Measurements from ENCODE around the gene MGAT4B. TPM values are rescaled to one million over a fixed set of nuclear protein-coding genes. Genes with fewer than 3 reads are reported as not detected.
A peak's percentile ranks its signal among the peaks of the same experiment; 100 is the strongest.

Gene MGAT4B
- total and polyA plus RNA-seq, 2 of the 13 experiments (the other 11 are each of a cell fraction or from before 2014, with no cell fraction given), result 93.5 to 130 TPM

DNA sequence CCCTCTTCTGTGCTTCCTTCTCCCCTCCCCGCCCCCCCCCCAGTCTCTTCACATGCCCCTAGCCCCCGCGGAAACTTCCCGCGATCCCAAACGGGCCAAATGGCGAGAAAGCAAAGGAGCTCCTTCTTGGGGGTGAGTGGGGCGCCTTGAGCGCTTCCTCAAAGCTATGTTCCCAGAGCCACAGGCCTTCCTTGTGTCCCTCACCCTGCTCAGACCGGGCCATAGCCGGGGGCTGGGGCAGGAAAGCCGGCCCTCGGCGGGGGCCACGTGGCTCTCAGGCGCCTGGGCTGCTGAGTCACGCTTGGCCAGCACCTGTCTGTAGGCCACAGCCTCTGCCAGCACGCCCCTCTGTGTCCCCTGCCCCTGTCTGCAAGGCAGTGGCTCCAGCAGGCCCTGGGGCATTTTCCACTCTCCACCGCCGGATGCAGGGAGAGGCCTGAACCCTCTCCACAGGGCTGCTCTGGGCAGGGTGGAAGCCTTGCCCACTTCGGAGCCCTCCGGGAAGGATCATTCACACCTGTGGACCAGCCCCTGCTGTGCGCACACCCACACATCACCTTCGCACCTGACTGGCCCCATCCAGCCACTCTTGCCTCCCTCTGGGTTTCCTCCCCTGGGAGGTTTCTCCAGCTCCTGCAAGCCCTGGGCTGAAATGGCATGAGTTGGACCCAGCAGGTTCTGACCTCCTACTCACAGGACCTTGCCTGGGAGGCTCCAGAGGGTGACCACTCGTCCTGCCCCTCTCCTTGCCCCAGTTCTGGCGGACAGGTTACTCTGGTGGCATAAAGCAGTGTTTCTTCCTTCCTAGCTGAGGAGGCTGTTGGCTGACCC, 12.8 kb upstream of the MGAT4B start (continued):
- TF ChIP-seq, protein P1, sequence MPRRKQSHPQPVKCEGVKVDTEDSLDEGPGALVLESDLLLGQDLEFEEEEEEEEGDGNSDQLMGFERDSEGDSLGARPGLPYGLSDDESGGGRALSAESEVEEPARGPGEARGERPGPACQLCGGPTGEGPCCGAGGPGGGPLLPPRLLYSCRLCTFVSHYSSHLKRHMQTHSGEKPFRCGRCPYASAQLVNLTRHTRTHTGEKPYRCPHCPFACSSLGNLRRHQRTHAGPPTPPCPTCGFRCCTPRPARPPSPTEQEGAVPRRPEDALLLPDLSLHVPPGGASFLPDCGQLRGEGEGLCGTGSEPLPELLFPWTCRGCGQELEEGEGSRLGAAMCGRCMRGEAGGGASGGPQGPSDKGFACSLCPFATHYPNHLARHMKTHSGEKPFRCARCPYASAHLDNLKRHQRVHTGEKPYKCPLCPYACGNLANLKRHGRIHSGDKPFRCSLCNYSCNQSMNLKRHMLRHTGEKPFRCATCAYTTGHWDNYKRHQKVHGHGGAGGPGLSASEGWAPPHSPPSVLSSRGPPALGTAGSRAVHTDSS (CRISPR knock-in tag; conservative IDR thresholded peaks at IDR 0.05), result no peak
- TF ChIP-seq ZSCAN12 (CRISPR knock-in tag; IDR thresholded peaks at IDR 0.05), result 0 out of 2 replicates have a peak, but pooled peaks have one; percentile 53
- no peak for TF ChIP-seq AFF4 (CRISPR knock-in tag; IDR thresholded peaks at IDR 0.05)
- TF ChIP-seq, protein P2, sequence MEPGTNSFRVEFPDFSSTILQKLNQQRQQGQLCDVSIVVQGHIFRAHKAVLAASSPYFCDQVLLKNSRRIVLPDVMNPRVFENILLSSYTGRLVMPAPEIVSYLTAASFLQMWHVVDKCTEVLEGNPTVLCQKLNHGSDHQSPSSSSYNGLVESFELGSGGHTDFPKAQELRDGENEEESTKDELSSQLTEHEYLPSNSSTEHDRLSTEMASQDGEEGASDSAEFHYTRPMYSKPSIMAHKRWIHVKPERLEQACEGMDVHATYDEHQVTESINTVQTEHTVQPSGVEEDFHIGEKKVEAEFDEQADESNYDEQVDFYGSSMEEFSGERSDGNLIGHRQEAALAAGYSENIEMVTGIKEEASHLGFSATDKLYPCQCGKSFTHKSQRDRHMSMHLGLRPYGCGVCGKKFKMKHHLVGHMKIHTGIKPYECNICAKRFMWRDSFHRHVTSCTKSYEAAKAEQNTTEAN (CRISPR knock-in tag; conservative IDR thresholded peaks at IDR 0.05), result 0 out of 2 replicates have a peak, but pooled peaks have one; percentile 8
- TF ChIP-seq CBFB (CRISPR knock-in tag; IDR thresholded peaks at IDR 0.05), result no peak
- no peak for TF ChIP-seq ZNF260 (CRISPR knock-in tag; IDR thresholded peaks at IDR 0.05; ENCODE audit: borderline replicate concordance, low read depth)
- peak; percentile 92; the same call in 1 of the 2 replicates for TF ChIP-seq NFE2L1 (CRISPR knock-in tag; IDR thresholded peaks at IDR 0.05; ENCODE audit: borderline replicate concordance)
- TF ChIP-seq GABPB1 (CRISPR knock-in tag; IDR thresholded peaks at IDR 0.05), result peak; percentile 48
- TF ChIP-seq TBP (CRISPR knock-in tag; IDR thresholded peaks at IDR 0.05), result no peak
- TF ChIP-seq ZFP91 (CRISPR knock-in tag; IDR thresholded peaks at IDR 0.05; ENCODE audit: borderline replicate concordance), result peak; percentile 39
- TF ChIP-seq ZNF790 (CRISPR knock-in tag; IDR thresholded peaks at IDR 0.05; ENCODE audit: borderline replicate concordance), result no peak
- TF ChIP-seq ZNF281 (CRISPR knock-in tag; IDR thresholded peaks at IDR 0.05; ENCODE audit: borderline replicate concordance), result no peak; the same call in 1 of the 2 replicates
- TF ChIP-seq YEATS4 (CRISPR knock-in tag; IDR thresholded peaks at IDR 0.05; ENCODE audit: borderline replicate concordance), result peak; percentile 57; the same call in 1 of the 2 replicates
- no peak; the same call in 1 of the 2 replicates for TF ChIP-seq SIN3A (IDR thresholded peaks at IDR 0.05; ENCODE audit: borderline replicate concordance, low read depth, low read length)
- no peak; the same call in 1 of the 2 replicates for TF ChIP-seq ERF (CRISPR knock-in tag; IDR thresholded peaks at IDR 0.05)

All from HepG2 (cell line).